Measurements from ENCODE around the gene RP2.

RP2 gene

DNA sequence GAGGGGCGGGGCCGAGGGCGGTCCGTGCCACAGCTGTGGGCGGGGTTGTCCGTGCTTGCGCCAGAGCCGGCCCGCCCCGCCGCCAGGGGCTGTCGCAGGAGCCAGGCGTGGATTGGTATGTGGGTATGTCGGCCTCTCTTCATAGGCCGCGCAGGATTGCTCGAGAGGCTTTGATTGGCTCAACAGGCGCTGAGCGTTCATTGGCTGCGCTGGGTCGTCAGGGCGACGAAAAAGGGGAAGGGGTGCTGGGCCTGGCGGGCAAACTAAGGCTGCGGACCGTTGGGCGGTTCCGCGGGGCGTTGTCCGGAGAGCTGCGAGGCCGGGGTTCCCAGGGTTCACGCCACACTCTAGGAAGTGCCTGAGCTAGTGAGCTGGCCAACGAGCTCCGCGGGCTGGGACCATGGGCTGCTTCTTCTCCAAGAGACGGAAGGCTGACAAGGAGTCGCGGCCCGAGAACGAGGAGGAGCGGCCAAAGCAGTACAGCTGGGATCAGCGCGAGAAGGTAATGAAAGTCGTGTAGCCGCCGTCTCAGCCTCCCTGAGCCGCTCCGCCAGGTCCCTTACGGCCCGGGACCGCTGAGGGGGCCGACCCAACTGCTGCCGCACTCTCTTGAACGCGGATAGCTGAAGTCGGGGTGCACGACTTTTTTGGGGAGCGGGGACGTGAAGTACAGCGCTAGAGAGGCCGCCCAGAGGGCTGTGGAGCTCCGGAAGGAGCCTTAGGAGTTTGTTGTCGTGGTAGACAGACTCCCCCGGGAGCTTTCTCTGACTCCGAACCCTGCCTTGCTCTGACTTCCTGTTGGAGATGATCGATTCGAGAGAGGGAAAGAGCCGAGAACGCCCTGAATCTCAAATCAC lies at the start of gene RP2:
TSS of gene RP2 (plus strand) at position 343 of the 857 bp plus-strand sequence. CDS start at position 401, 58 bp downstream.
- peak; percentile 90 for DNase-seq

DNA sequence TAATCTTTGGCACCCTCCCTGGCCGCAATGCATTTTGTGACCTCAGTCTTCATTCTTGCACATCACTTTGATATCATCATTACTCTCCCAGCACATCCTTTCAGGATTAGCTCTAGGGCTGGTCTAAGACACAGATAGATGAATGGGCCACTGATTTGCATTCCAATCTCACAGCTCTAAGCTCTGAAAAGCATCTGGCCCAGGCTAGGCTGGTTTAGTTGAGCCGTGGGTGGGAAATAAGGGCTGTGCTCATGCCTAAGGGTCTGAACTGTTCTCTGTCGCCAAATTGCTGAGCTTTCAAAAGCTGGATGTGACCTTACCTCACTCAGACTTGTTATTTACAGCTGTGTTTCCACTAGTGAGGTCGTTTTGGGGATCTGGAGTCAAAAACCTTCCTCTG lies 47.9 kb upstream of the RP2 start:
- no peak for DNase-seq

- DNase-seq, result no peak
Measured at GRCh38 chrX:46791927-46792809, 44.7 kb upstream of the RP2 start.

DNA sequence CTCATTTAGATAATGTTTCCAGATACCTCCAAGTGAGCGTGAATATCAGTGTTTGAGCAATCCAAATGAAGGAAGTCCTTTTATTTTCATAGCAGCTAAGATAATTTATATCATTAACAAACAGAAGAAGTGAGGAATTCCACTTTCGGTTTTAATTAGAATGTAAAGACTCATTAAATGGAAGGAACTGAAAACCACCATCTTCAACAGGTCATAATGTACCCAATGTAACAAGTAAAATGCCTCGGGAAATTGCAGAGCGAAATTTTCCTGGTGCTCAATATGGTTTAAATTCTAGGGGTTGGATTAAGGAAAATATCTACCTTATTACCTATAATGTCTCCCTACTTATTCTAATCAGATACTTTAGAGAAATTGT lies 44.0 kb upstream of the RP2 start:
- no peak for DNase-seq

GRCh38 chrX:46793386-46794143 lies 43.3 kb upstream of the RP2 start:
- no peak for DNase-seq

DNA sequence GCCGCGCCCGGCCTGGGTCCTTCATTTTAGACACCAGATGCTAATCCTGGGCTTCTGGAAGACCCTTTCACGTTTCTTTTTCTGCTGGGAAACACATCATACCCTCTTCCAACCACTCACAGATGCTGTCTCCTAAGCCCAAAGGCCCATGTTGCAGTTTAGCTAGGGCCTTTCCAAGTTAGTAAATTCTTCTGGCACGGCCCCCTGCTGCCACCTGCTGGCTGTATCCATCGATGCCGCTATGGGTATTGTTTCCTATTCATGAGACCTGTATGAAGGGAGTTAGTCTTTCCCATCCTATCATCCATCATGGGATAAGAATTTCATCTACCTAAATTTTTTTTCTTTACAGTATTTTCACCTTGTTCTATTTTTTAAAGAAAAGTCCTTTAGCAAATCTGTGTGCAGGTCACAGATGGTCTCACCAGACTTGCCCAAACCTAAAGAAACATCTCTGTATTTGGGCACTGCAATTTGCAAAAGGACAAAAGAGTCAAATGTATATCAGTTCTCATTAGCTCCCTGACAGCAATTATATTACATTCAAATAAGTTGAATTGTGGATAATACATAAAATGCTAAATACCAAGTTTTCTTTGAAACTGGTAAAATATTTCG lies 40.2 kb upstream of the RP2 start:
- peak; percentile 46 for DNase-seq

DNA sequence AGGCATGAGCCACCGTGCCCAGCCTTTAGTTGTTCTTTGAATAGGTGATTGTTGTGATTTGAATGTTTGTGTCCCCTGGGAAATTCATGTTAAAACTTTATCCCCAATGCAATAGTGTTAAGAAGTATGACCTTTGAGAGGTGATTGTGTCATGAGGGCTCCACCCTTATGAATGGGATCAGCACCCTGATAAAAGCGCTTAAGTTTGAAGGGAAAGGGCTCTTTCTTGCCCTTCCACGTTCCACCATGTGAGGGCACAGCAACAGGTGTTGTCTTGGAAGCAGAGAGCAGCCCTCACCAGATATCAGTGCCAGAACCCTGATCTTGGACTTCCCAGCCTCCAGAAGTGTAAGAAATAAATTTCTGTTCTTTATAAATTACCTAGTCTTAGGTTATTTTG lies 33.7 kb upstream of the RP2 start:
- no peak for DNase-seq

DNA sequence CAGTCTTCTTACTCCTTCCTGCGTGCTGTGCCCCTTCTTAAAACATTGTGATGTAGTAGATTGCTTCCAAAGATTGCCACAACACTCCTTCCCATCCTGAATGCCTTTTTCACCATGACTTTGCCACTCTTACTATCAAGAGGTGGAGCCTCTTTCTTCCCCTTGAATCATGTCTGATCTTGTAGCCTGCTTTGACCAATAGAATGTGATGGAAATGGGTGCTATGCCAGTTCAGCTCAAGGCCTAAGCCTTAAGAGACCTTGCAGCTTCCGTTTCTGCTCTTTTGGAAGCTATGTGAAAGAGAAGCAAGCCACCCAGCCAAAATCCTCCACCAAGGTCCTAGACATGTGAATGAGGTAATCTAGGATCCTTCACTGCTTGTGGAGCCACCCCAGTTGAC lies 31.6 kb upstream of the RP2 start:
- no peak for DNase-seq

DNA sequence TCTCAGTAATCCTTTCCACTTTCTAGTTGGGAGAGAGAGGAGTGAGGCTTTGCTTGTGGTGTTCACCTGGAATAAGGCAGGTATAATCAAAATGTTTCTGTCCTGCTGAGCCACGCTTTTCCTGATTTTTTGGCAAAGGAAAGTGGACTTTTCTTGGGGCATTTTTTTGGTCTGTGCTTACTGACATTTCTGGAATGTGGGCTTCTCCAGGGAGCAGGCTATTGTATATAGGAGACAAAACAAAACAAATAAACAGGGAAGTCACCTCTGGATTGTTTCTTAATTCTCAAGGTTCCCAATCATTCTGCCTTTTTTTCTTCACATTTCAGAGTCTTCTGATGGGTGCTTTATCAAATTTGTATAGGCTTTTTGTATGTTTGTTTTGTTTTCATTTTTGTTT lies 25.7 kb upstream of the RP2 start:
- DNase-seq, result no peak

GRCh38 chrX:46812445-46812844 lies 24.4 kb upstream of the RP2 start:
- DNase-seq, result no peak

DNA sequence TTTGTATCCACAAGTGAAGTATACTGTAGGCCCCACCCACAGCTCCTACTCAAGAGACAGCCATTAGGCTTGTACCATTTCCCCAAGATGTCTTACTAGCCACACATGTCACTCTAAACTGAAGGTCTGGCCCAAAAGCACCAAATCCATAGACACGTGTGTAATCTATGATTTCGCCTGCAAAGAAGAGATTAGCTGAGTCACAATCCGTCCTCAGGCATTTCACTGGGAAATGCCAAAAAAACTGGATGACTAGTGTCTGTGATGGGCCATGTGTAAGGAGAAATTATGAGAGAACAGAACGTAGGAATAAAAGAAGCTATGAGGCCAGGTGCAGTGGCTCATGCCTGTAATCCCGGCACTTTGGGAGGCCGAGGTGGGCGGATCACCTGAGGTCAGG lies 21.9 kb upstream of the RP2 start:
- no peak for DNase-seq

DNA sequence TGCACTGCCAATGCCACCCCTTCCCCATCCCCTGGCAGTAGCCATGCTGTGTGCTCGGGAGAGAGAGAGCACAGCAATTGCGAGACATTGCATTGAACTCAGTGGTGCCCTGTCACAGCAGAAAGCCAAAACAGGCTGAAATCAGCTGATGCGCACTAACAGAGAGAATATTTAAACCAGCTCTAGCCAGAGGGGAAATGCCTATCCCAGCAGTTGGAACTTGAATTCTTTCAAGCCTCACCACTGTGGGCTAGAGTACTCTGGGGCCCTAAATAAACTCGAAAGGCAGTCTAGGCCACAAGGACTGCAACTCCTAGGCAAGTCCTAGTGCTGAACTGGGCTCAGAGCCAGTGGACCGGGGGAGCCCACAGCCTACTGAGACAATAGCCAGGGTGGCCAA lies 17.7 kb upstream of the RP2 start:
- no peak for DNase-seq

DNA sequence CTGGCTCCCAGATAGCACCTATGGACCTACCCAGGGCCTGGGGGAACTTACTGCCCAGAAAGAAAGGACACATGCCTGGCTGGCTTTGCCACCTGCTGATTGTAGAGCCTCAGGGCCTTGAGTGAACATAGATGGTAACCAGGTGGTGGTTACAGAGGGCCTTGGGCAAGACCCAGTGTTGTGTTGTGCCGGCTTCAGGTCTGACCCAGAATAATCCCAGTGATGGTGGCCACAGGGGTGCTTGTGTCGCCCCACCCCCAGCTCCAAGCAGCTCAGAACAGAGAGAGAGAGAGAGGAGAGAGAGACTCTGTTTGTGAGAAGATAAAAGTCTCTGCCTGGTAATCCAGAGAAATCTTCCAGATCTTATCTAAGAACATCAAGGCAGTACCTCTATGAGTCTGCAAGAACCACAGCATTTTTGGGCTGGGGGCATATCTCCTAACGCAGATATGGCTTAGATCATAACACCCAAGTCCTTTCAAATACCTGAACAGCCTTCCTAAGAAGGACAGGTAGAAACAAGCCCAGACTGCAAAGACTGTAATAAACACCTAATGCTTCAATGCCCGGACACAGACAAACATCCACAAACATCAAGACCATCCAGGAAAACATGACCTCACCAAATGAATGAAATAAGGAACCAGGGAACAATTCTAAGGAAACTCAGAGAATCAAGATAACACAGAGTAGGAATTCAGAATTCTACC lies 16.3 kb upstream of the RP2 start:
- no peak for DNase-seq

GRCh38 chrX:46823481-46823880 lies 13.4 kb upstream of the RP2 start:
- peak; percentile 54 for DNase-seq

GRCh38 chrX:46831765-46832327 lies 5.0 kb upstream of the RP2 start:
- DNase-seq, result no peak

GRCh38 chrX:46837558-46838485 lies 979 bp downstream of the RP2 start:
- no peak for DNase-seq

GRCh38 chrX:46838486-46838870 lies 1.6 kb downstream of the RP2 start:
- no peak for DNase-seq

DNA sequence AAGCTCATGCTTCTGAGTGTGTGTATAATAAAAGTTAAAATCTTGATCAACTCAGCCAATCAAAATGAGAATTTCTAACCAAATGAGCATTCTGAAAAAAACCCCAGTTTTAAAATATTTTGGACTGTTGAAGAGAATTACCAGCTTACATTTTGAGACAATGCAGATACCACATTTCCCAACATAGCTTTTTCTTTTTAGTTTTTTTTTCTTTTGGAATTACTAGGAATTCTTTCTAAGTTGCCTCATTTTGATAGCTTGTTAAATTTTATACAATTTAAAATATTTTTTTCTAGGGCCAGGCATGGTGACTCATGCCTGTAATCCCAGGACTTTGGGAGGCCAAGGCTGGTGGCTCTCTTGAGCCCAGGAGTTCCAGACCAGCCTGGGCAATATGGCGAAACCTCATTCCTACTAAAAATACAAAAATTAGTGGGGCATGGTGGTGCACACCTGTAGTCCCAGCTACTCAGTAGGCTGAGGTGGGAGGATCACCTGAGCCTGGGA lies 2.2 kb downstream of the RP2 start:
- no peak for DNase-seq

GRCh38 chrX:46840946-46841345 lies 4.1 kb downstream of the RP2 start:
- no peak for DNase-seq

DNA sequence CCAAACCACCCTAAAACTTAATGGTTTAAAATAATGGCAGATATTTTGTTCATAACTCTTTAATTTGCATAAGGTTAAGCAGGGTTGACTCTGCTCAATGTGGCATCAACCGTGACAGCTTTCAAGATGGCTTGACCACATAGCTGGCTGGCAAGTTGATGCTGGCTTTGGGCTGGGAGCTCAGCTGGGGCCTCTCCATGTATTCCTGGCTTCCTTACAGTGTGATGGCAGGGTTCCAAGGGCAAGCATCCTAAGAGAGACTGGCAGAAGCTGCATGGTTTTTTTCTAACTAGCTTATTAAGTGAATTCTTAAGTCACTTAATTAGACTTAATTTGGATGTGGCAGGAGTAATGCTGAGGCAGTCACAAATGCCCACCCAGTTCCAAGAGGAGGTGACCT lies 4.5 kb downstream of the RP2 start:
- DNase-seq, result peak; percentile 19

- no peak for DNase-seq
Measured at GRCh38 chrX:46844913-46845312, 8.1 kb downstream of the RP2 start.

All from NCI-H2171 treated with DMSO at 0.1 percent for 48 hours (cell line).